ENCODE results near the gene COQ10B.
A peak's percentile ranks its signal among the peaks of the same experiment; 100 is the strongest.

GRCh38 chr2:197515739-197516392, 62.5 kb downstream of the COQ10B start, which contains the start of gene MOB4:
- no peak for TF ChIP-seq CTCF (IDR thresholded peaks at IDR 0.05)
- peak; percentile 87 to 96 (median 93) for TF ChIP-seq POLR2AphosphoS5 (IDR thresholded peaks at IDR 0.05)
- TF ChIP-seq POLR2A (IDR thresholded peaks at IDR 0.05) = peak; percentile 70
